CD4-positive, alpha-beta T cell treated with Interleukin-1 beta for 1 hour (primary cell): ENCODE data around the gene NFATC2.
A peak's percentile ranks its signal among the peaks of the same experiment; 100 is the strongest.

ENCODE experiments used
- DNase-seq, 2 donors: peaks; one replicate each; pipeline ENCODE4 v3.0.0-alpha.2; 2020 to 2022

Gene NFATC2

GRCh38 chr20:51513545-51513944 is 29.0 kb downstream of the NFATC2 start:
- DNase-seq = no peak

- no peak for DNase-seq
Measured at GRCh38 chr20:51512645-51513044, 29.9 kb downstream of the NFATC2 start.

GRCh38 chr20:51511861-51512619 is 30.5 kb downstream of the NFATC2 start:
- DNase-seq = no peak

GRCh38 chr20:51510936-51511605 is 31.4 kb downstream of the NFATC2 start:
- no peak for DNase-seq

DNA sequence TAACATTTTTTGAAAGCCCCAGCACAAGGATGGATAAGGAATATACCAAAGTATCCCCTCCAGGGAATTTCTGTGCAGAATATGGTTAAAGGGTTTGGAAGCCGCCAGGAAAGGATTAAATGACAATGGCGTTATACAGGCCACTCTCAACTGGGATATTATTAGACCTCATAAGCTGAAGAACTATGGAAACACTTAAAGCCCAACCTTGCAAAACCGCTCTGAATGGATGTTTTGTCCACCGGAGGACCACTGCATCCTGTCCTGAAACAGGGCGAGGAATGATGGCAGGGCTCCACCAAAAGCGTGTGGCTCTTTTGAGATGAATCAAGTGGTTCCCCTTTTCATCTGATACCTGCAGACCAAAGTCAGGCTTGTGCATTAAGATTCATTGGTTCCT is 32.4 kb downstream of the NFATC2 start:
- DNase-seq = no peak

- no peak for DNase-seq
Measured at GRCh38 chr20:51509208-51509607, 33.3 kb downstream of the NFATC2 start.

GRCh38 chr20:51508780-51509179 is 33.7 kb downstream of the NFATC2 start:
- DNase-seq = no peak

- DNase-seq = no peak
Measured at GRCh38 chr20:51508158-51508557, 34.4 kb downstream of the NFATC2 start.

DNA sequence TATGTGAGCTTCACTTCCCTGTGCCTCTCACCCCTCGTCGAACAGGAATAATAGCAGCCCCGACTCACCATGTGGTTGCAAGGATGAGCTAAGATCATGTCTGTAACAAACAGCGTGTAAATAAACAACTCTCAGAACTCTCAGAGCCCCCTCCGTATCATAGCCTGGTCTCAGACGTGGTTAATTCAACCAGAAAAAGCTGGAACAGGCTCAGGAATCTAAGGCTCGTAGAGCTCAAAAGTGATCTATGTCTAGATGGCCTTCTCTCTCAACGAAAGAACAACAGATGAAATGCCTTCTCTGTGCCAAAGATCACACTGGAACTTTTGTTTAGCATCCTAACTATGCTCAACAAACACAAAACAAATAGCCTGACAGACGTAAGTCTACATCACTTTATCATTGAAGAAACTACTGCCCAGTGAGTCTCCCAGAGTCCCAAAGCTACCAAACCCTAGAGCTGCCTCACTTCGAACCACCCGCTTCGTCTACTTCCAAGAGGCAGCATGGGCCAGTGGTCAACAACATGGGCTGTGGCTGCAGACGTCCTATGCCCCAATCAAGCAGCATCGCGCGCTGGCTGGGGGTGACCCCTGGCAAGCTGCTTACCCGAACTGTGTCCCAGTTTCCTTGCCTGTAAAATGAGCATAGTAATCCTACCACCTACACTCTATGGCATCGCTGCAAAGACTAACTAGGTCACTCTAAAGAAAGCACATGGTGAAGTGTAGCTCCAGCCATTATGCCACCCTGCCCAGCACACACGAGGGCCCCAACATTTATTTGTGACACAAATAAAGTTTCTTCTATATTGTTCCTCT is 35.1 kb downstream of the NFATC2 start:
- DNase-seq = no peak

- DNase-seq = no peak
Measured at GRCh38 chr20:51506527-51507215, 35.8 kb downstream of the NFATC2 start.

- DNase-seq = no peak
Measured at GRCh38 chr20:51505566-51505965, 37.0 kb downstream of the NFATC2 start.

GRCh38 chr20:51503376-51503775 is 39.1 kb downstream of the NFATC2 start:
- no peak for DNase-seq

DNA sequence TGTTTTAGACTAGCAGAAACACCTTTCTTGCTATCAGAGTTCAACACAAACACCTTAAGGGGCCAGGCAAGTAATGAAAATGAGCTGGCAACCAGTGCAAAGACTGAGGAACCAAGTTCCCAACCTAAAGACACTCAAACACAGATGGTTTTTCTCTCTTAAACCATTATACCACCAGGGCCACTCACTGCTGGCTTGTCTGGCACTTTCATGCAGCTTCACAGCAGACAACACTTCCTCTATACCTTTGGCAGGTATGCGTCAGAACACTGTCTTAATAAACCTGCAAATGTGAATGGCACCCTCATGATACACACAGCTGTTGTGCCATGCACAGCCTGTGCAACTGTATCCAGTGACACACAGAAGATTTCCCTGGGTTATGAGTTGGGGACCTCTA is 41.6 kb downstream of the NFATC2 start:
- peak; percentile 50 to 56 for DNase-seq

DNA sequence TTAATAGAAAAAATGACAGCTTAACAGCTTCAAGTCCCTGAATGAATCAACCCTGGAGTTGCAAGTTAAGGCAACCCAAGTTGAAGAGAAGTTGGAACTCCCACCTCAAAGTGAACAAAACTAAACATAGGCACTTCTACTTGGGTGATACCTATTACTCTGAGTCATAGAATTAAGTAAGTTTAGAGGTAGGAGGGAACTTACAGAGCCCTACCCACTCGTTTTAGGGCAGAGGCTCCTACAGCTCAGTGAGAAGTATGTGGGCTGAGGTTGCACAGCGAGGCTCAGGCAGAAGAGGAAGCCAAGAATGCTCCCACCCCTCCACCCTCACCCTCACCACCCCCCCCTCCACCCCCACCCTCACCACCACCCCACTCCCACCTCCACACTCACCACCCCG is 42.2 kb downstream of the NFATC2 start:
- peak; percentile 70 for DNase-seq

GRCh38 chr20:51498765-51499540 is 43.6 kb downstream of the NFATC2 start:
- no peak for DNase-seq

GRCh38 chr20:51497542-51498467 is 44.7 kb downstream of the NFATC2 start:
- DNase-seq = peak; percentile 51

DNA sequence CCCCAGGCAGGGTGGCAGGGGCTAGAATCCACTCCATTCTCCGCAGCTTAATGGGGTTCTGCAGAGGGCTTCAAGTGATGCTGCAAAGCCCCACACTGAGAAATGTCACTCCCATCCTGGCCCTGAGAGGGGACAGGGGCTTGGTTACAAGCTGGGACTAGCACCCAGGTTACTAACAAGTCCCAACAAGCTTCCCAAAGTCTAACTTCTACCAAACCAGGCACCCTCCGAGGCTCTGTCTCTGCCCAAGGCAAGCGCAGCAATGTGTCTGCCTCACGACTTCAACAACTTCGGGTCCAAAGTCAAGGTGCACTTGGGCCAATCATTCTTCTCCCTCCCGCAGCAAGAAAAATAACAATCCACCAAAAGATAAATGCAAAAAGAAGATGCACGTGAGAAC is 45.6 kb downstream of the NFATC2 start:
- no peak for DNase-seq

DNA sequence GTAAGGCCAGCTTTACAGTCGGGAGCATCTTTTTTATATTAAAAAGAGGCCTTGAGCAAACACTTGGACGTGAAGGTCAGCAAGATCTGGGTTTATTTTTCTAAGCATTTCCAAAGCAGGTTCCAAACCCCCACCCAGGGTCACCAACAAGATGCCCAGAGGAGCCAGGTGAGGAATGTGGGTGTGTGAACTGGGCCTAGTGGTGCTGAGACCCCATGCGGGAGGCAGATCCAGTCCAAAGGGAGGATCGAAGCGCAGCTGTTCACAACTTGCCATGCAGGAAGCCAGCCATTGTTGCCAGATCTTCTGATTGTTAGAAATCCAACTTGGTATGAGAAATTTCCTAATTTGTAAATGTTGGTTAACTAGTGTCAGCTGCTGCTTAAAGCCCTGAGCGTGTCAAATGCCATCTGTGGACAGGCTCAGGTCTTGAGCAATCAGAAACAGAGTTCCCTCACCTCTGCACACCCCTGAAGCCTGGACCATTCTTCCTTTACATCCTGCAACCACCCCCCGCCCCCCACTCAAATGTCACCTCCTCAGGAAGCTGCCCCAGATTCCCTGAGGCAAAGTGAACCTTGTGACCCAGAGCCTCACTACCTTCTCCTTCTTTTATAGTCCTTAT is 46.5 kb downstream of the NFATC2 start:
- no peak for DNase-seq

- no peak for DNase-seq
Measured at GRCh38 chr20:51495291-51495690, 47.2 kb downstream of the NFATC2 start.
